Panc1 (cell line): ENCODE data around the gene C1orf141. TPM values are rescaled to one million over a fixed set of nuclear protein-coding genes. Genes with fewer than 3 reads are reported as not detected.

Experiments used
- ATAC-seq: fragments of 200-7000 bp; cut with Tn5 transposase; 2 replicates; pipeline ENCODE4 v1.9.1; 2020; ENCODE audit warnings: mild to moderate bottlenecking, moderate library complexity
- BruUV-seq: library from RNA; stranded (reverse); fragments of 400-500 nt; replicated peaks from 2 replicates; lab custom pipeline; 2021; lab: Mats Ljungman, UMichigan
- CTCF ChIA-PET: fragments of 300-600 bp; sonication (Branson Sonifier 250); formaldehyde crosslinking; loops from one replicate; lab custom pipeline; 2022; ENCODE audit warnings: antibody characterized with exemption; lab: Charles Lee
- POLR2A ChIA-PET: fragments of 300-600 bp; sonication (Branson Sonifier 250); formaldehyde crosslinking; loops from one replicate; lab custom pipeline; 2022; ENCODE audit warnings: antibody characterized with exemption; lab: Charles Lee
- DNase-seq: peaks from one replicate; pipeline ENCODE4 v3.0.0-alpha.2; 2010; ENCODE audit warnings: low read depth, low spot score
- H3K27ac ChIP-seq: 2 replicates; pipeline ENCODE4 v1.5.1; 2011; ENCODE audit warnings: mild to moderate bottlenecking, low read length, inconsistent platforms
- H3K27me3 ChIP-seq: fragments of 200-500 bp; sonication (Bioruptor generic); 2 replicates; pipeline ENCODE4 v1.6.0; 2014; ENCODE audit warnings: low read length, inconsistent platforms; ENCODE audit not compliant: control insufficient read depth, insufficient read depth
- H3K36me3 ChIP-seq: fragments of 200-500 bp; sonication (Bioruptor generic); 2 replicates; pipeline ENCODE4 v1.5.1; 2014; ENCODE audit warnings: inconsistent platforms, mild to moderate bottlenecking, low read length, moderate library complexity; ENCODE audit not compliant: control insufficient read depth, insufficient read depth
- H3K4me1 ChIP-seq: 2 replicates; pipeline ENCODE4 v1.5.1; 2011; ENCODE audit warnings: inconsistent platforms, mild to moderate bottlenecking, low read length, moderate library complexity; ENCODE audit not compliant: control insufficient read depth, insufficient read depth
- H3K4me3 ChIP-seq, 2 experiments: 2 replicates each; pipeline ENCODE4 v1.5.1; 2011 to 2012; ENCODE audit warnings: low read depth in 2 of 2, low read length in 2 of 2, mild to moderate bottlenecking in 2 of 2, inconsistent platforms in 1 of 2, moderate library complexity in 1 of 2
- H3K9me3 ChIP-seq: fragments of 200-500 bp; sonication (Bioruptor generic); 2 replicates; pipeline ENCODE4 v1.5.1; 2014; ENCODE audit warnings: low read depth, mild to moderate bottlenecking, inconsistent platforms, low read length, moderate library complexity; ENCODE audit not compliant: control insufficient read depth, insufficient read depth
- CTCF ChIP-seq: fragments of 450-650 bp; IDR thresholded peaks from 2 replicates; pipeline ENCODE4 v1.5.1; 2017; ENCODE audit warnings: mild to moderate bottlenecking
- POLR2AphosphoS5 ChIP-seq: IDR thresholded peaks from 2 replicates; pipeline ENCODE4 v1.6.1; 2012; ENCODE audit warnings: mild to moderate bottlenecking, low read depth, low read length, moderate library complexity
- SIN3A ChIP-seq: IDR thresholded peaks from 2 replicates; pipeline ENCODE4 v1.6.1; 2012; ENCODE audit warnings: low read depth, mild to moderate bottlenecking, low read length, moderate library complexity, borderline replicate concordance; ENCODE audit not compliant: insufficient read depth
- TCF7L2 ChIP-seq: IDR thresholded peaks from 2 replicates; pipeline ENCODE4 v1.6.1; 2011; ENCODE audit warnings: mild to moderate bottlenecking, low read depth, low read length, inconsistent platforms
- in situ Hi-C: cut with HindIII; loops from 2 replicates; pipeline ENCODE4 v1.10.0; 2016; ENCODE audit warnings: low sequenced_read_pairs, low pct_unique_long_range_greater_than_20kb
- intact Hi-C: fragments of 100-400 bp; cut with micrococcal nuclease; formaldehyde crosslinking; loops from one replicate; pipeline ENCODE4 v1.10.0; 2022; ENCODE audit not compliant: unreplicated experiment
- total RNA-seq: library from RNA; stranded (reverse); gene quantifications from one replicate; pipeline ENCODE4 v1.2.1, GENCODE V29; 2021; ENCODE audit not compliant: unreplicated experiment
- TF ChIP-seq, protein P1 (sequence below), 2 experiments: IDR thresholded peaks; 2 replicates each; pipeline ENCODE4 v1.6.1; 2011 to 2012; ENCODE audit warnings: low read depth in 2 of 2, control low read depth in 1 of 2, low read length in 1 of 2, mild to moderate bottlenecking in 1 of 2, moderate library complexity in 1 of 2; ENCODE audit not compliant: insufficient read depth in 1 of 2

Gene C1orf141
- total RNA-seq, 1 experiment from 2014 or later = not detected

- TF ChIP-seq TCF7L2 = no peak
- TF ChIP-seq CTCF = no peak
- TF ChIP-seq, protein P1, sequence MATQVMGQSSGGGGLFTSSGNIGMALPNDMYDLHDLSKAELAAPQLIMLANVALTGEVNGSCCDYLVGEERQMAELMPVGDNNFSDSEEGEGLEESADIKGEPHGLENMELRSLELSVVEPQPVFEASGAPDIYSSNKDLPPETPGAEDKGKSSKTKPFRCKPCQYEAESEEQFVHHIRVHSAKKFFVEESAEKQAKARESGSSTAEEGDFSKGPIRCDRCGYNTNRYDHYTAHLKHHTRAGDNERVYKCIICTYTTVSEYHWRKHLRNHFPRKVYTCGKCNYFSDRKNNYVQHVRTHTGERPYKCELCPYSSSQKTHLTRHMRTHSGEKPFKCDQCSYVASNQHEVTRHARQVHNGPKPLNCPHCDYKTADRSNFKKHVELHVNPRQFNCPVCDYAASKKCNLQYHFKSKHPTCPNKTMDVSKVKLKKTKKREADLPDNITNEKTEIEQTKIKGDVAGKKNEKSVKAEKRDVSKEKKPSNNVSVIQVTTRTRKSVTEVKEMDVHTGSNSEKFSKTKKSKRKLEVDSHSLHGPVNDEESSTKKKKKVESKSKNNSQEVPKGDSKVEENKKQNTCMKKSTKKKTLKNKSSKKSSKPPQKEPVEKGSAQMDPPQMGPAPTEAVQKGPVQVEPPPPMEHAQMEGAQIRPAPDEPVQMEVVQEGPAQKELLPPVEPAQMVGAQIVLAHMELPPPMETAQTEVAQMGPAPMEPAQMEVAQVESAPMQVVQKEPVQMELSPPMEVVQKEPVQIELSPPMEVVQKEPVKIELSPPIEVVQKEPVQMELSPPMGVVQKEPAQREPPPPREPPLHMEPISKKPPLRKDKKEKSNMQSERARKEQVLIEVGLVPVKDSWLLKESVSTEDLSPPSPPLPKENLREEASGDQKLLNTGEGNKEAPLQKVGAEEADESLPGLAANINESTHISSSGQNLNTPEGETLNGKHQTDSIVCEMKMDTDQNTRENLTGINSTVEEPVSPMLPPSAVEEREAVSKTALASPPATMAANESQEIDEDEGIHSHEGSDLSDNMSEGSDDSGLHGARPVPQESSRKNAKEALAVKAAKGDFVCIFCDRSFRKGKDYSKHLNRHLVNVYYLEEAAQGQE (IDR thresholded peaks at IDR 0.05; ENCODE audit: insufficient read depth in 1 of 2, low read depth in 2 of 2, low read length in 1 of 2) = no peak
- no peak for TF ChIP-seq SIN3A
- no peak for TF ChIP-seq POLR2AphosphoS5
- Histone ChIP-seq H3K36me3 (no peaks in the 10 kb centered on the region), H3K27me3 (no peaks in the 10 kb centered on the region), H3K27ac (no peak overlapping the region), H3K9me3 (no peaks in the 10 kb centered on the region), H3K4me1 (no peaks in the 10 kb centered on the region), H3K4me3 (no peak overlapping the region)
- ChIA-PET POLR2A (no interaction called here), CTCF (no interaction called here)
- no peak for DNase-seq
- ATAC-seq = no peak
- no TSS peak for BruUV-seq
- in situ Hi-C loops = no loop called here
- intact Hi-C loops = no loop called here
Measured at GRCh38 chr1:67120855-67121619, 13.7 kb downstream of the C1orf141 start.

DNA sequence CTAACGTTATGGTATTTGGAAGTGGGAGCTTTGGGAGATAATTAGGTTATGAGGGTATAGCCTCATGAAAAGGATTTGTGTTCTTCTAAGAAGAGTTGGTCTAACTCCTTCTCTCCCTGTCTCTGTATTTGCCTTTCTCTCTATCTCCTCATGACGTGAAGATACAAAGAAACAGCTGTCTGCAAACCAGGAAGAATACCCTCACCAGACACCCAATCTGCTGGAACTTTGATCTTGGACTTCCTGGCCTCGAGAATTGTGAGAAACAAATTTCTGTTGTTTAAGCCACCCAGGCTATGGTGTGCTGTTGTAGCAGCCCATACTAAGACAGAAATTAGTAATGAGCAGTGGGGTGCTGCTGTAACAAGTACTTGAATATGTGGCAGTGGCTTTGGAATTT, 16.1 kb downstream of the C1orf141 start:
- no peak overlapping the region for H3K27ac ChIP-seq
- intact Hi-C loops (no loop called here), in situ Hi-C loops (no loop called here)
- CTCF ChIA-PET = no interaction called here
- H3K4me3 ChIP-seq = no peak overlapping the region
- DNase-seq (no peak), ATAC-seq (no peak)
- TF ChIP-seq, protein P1 (IDR thresholded peaks at IDR 0.05; ENCODE audit: insufficient read depth in 1 of 2, low read depth in 2 of 2, low read length in 1 of 2) = no peak
- TF ChIP-seq SIN3A = no peak
- TF ChIP-seq POLR2AphosphoS5 = no peak
- no peak for TF ChIP-seq TCF7L2
- TF ChIP-seq CTCF = no peak
- no peaks in the 10 kb centered on the region for H3K4me1 ChIP-seq
- no peaks in the 10 kb centered on the region for H3K9me3 ChIP-seq
- POLR2A ChIA-PET = no interaction called here
- no peaks in the 10 kb centered on the region for H3K36me3 ChIP-seq
- BruUV-seq = no TSS peak
- no peaks in the 10 kb centered on the region for H3K27me3 ChIP-seq
